Calu3 (cell line): ENCODE measurements around the gene ACSBG1. TPM values are rescaled to one million over a fixed set of nuclear protein-coding genes. Genes with fewer than 3 reads are reported as not detected.

Experiments used
- BruUV-seq: library from RNA; stranded (reverse); fragments of 400-500 nt; replicated peaks from 2 replicates; lab custom pipeline; 2021; lab: Mats Ljungman, UMichigan
- CTCF ChIA-PET: fragments of 300-600 bp; sonication (Branson Sonifier 250); formaldehyde crosslinking; loops from one replicate; lab custom pipeline; 2022; ENCODE audit warnings: antibody characterized with exemption; lab: Charles Lee
- DNase-seq: peaks from one replicate; pipeline ENCODE4 v3.0.0; 2022
- H3K27ac Mint-ChIP-seq: one replicate; pipeline ENCODE4 v1.8.0; 2022; ENCODE audit warnings: mixed read lengths; ENCODE audit not compliant: unreplicated experiment
- H3K27me3 Mint-ChIP-seq: one replicate; pipeline ENCODE4 v1.8.0; 2022; ENCODE audit warnings: mixed read lengths; ENCODE audit not compliant: unreplicated experiment
- H3K36me3 Mint-ChIP-seq: one replicate; pipeline ENCODE4 v1.8.0; 2022; ENCODE audit warnings: mild to moderate bottlenecking, moderate library complexity, mixed read lengths; ENCODE audit not compliant: insufficient read depth, unreplicated experiment
- H3K4me1 Mint-ChIP-seq: one replicate; pipeline ENCODE4 v1.8.0; 2022; ENCODE audit warnings: mild to moderate bottlenecking, low read depth, mixed read lengths; ENCODE audit not compliant: unreplicated experiment
- H3K4me3 Mint-ChIP-seq: one replicate; pipeline ENCODE4 v1.8.0; 2022; ENCODE audit warnings: mild to moderate bottlenecking, low read depth, moderate library complexity, mixed read lengths; ENCODE audit not compliant: unreplicated experiment
- H3K9me3 Mint-ChIP-seq: one replicate; pipeline ENCODE4 v1.8.0; 2022; ENCODE audit warnings: low read depth, mixed read lengths; ENCODE audit not compliant: unreplicated experiment
- CTCF ChIP-seq: fragments of 200-600 bp; IDR thresholded peaks from one replicate; pipeline ENCODE4 v1.8.0; 2022; ENCODE audit warnings: antibody characterized with exemption; ENCODE audit not compliant: unreplicated experiment
- intact Hi-C: fragments of 100-400 bp; cut with micrococcal nuclease; formaldehyde crosslinking; loops from one replicate; pipeline ENCODE4 v1.10.0; 2022; ENCODE audit not compliant: unreplicated experiment
- total RNA-seq: library from RNA; stranded (reverse); gene quantifications from 2 replicates; pipeline ENCODE4 v1.2.3, GENCODE V29; 2022

Gene ACSBG1
- total RNA-seq, 1 experiment from 2014 or later: 0.45 TPM

GRCh38 chr15:78177447-78177873, 56.9 kb downstream of the ACSBG1 start:
- no peaks in the 10 kb centered on the region for H3K27me3 Mint-ChIP-seq
- TF ChIP-seq CTCF: peak; percentile 93
- BruUV-seq: no TSS peak
- intact Hi-C loops: loop anchor here (1.0 to 5.0 kb wide), 2 partner anchors 45 to 64 kb away; partner anchors contain the start of gene CIB2
- H3K4me1 Mint-ChIP-seq: no peaks in the 10 kb centered on the region
- H3K9me3 Mint-ChIP-seq: no peaks in the 10 kb centered on the region
- H3K27ac Mint-ChIP-seq: no peak overlapping the region
- H3K36me3 Mint-ChIP-seq: no peaks in the 10 kb centered on the region
- peak; percentile 72 for DNase-seq
- CTCF ChIA-PET: interaction anchor here (0.6 to 3.0 kb wide), 5 partner anchors 18 to 64 kb away, joined by 3 to 18 read pairs (median 5); partner anchors contain the start of genes CIB2 and IDH3A
- no peak overlapping the region for H3K4me3 Mint-ChIP-seq

GRCh38 chr15:78175330-78175729, 59.0 kb downstream of the ACSBG1 start:
- H3K4me3 Mint-ChIP-seq: no peak overlapping the region
- CTCF ChIA-PET: interaction anchor here (0.6 to 2.2 kb wide), 2 partner anchors 21 to 62 kb away, joined by 4 to 6 read pairs; no protein-coding TSS in a partner anchor
- H3K36me3 Mint-ChIP-seq: no peaks in the 10 kb centered on the region
- TF ChIP-seq CTCF: no peak
- DNase-seq: no peak
- H3K27ac Mint-ChIP-seq: no peak overlapping the region
- intact Hi-C loops: loop anchor here (5.0 kb wide), 1 partner anchor 43 kb away; the partner anchor contains the start of gene CIB2
- no peaks in the 10 kb centered on the region for H3K9me3 Mint-ChIP-seq
- H3K27me3 Mint-ChIP-seq: no peaks in the 10 kb centered on the region
- no peaks in the 10 kb centered on the region for H3K4me1 Mint-ChIP-seq
- no TSS peak for BruUV-seq

- Mint-ChIP-seq H3K4me3 (no peak overlapping the region), H3K27ac (no peak overlapping the region), H3K36me3 (no peaks in the 10 kb centered on the region), H3K9me3 (no peaks in the 10 kb centered on the region), H3K4me1 (no peaks in the 10 kb centered on the region), H3K27me3 (no peaks in the 10 kb centered on the region)
- intact Hi-C loops: no loop called here
- CTCF ChIA-PET: no interaction called here
- BruUV-seq: no TSS peak
- DNase-seq: no peak
- TF ChIP-seq CTCF: no peak
Observed at GRCh38 chr15:78174401-78174800, 60.0 kb downstream of the ACSBG1 start.

GRCh38 chr15:78171864-78172472, 62.4 kb downstream of the ACSBG1 start:
- no peak for DNase-seq
- intact Hi-C loops: no loop called here
- no TSS peak for BruUV-seq
- H3K9me3 Mint-ChIP-seq: no peaks in the 10 kb centered on the region
- H3K27me3 Mint-ChIP-seq: no peaks in the 10 kb centered on the region
- peaks cover 7% of the 10 kb centered on the region for H3K36me3 Mint-ChIP-seq
- no peak overlapping the region for H3K4me3 Mint-ChIP-seq
- no peak for TF ChIP-seq CTCF
- CTCF ChIA-PET: interaction anchor here (0.6 to 1.0 kb wide), 2 partner anchors 64 to 549 kb away, joined by 3 read pairs; no protein-coding TSS in a partner anchor
- no peak overlapping the region for H3K27ac Mint-ChIP-seq
- H3K4me1 Mint-ChIP-seq: no peaks in the 10 kb centered on the region
